A673 (cell line): ENCODE data around the gene SKA2.

Experiments
- EZH2 ChIP-seq: fragments of 200-600 bp; sonication (generic); IDR thresholded peaks from 2 replicates; pipeline ENCODE4 v1.6.1; 2017; ENCODE audit warnings: borderline replicate concordance, low read depth, mild to moderate bottlenecking, mixed read lengths, antibody characterized with exemption, low read length; ENCODE audit not compliant: poor library complexity, severe bottlenecking
- TF ChIP-seq, protein P1 (sequence below): fragments of 300-800, 200-600 bp; sonication (generic); conservative IDR thresholded peaks from 2 replicates; pipeline ENCODE4 v1.5.1; 2017; ENCODE audit warnings: low read depth, mild to moderate bottlenecking, antibody characterized with exemption, low read length, moderate library complexity, mixed read lengths

DNA sequence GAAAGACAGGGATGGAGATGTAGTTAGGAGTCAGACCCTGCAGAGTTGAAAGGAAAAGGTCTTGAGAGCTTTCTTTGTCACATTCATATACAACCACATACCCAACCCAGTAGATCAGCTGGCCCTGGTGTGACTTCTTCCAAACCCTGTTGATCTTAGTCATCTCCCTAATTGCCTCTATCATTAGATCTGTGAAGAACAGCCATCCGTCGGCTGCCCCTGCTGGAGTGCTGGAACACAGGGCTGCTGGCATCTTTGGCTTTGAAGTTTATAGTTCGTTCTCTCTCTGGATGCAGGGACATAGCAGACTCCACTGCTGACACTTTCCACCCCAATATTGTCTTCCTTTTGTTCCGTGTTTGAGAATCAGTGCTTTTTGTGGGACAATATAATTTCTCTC is 44.4 kb upstream of the SKA2 start:
- TF ChIP-seq, protein P1, sequence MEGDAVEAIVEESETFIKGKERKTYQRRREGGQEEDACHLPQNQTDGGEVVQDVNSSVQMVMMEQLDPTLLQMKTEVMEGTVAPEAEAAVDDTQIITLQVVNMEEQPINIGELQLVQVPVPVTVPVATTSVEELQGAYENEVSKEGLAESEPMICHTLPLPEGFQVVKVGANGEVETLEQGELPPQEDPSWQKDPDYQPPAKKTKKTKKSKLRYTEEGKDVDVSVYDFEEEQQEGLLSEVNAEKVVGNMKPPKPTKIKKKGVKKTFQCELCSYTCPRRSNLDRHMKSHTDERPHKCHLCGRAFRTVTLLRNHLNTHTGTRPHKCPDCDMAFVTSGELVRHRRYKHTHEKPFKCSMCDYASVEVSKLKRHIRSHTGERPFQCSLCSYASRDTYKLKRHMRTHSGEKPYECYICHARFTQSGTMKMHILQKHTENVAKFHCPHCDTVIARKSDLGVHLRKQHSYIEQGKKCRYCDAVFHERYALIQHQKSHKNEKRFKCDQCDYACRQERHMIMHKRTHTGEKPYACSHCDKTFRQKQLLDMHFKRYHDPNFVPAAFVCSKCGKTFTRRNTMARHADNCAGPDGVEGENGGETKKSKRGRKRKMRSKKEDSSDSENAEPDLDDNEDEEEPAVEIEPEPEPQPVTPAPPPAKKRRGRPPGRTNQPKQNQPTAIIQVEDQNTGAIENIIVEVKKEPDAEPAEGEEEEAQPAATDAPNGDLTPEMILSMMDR, result no peak
- no peak for TF ChIP-seq EZH2
